Pancreas (tissue), 10 donors: ENCODE results near the gene SPTBN1. TPM values are rescaled to one million over a fixed set of nuclear protein-coding genes. Genes with fewer than 3 reads are reported as not detected.

Source experiments
- ATAC-seq, 4 donors: fragments of 200-7000 bp; cut with Tn5 transposase; one replicate each; pipeline versions ENCODE4 v1.8.0 to v1.9.1; 2020; ENCODE audit warnings: mild to moderate bottlenecking in 4 of 4, moderate library complexity in 4 of 4
- DNase-seq, 6 donors: peaks; one replicate each; pipeline ENCODE4 v3.0.0-alpha.2; 2020
- FAIRE-seq: peaks from 2 replicates; lab custom pipeline; 2012; peaks lifted over from hg19 to GRCh38; lab: Jason Lieb, UNC
- H3K27ac ChIP-seq, 4 donors: fragments of 200-600 bp; sonication (generic); 1 replicate in 3 of 4; 2 replicates in 1 of 4; pipeline versions ENCODE4 v1.5.0 to v1.8.0; 2020
- H3K27me3 ChIP-seq, 4 donors: fragments of 200-600 bp; one replicate each; pipeline ENCODE4 v1.8.0; 2021
- H3K36me3 ChIP-seq, 3 donors: fragments of 200-600 bp; sonication (generic) in 1 of 3; one replicate each; pipeline versions ENCODE4 v1.5.0 to v1.8.0; 2020 to 2021
- H3K4me1 ChIP-seq, 3 donors: fragments of 200-600 bp; one replicate each; pipeline ENCODE4 v1.8.0; 2021
- H3K4me3 ChIP-seq, 4 donors: fragments of 200-600 bp; sonication (generic) in 2 of 4; one replicate each; pipeline versions ENCODE4 v1.5.0 to v1.8.0; 2020 to 2021
- H3K9me3 ChIP-seq, 4 donors: fragments of 200-600 bp; one replicate each; pipeline ENCODE4 v1.8.0; 2021
- CTCF ChIP-seq, 4 donors: fragments of 200-600 bp; sonication (generic) in 3 of 4; IDR thresholded peaks; one replicate each; pipeline versions ENCODE4 v1.5.0 to v1.8.0; 2021; ENCODE audit warnings: antibody characterized with exemption in 4 of 4
- WGBS, 2 donors: extraction: QIAGEN DNeasy Blood & Tissue Kit; methylation state at CpG; one replicate each; pipeline ENCODE4 v1.1.7; 2013; 5-methylcytosine and 5-hydroxymethylcytosine counted together
- intact Hi-C, 3 donors: fragments of 100-400 bp; cut with DNase I; formaldehyde crosslinking; loops; one replicate each; pipeline versions ENCODE4 v1.11.1 to v1.14.2; 2022
- polyA plus RNA-seq, 2 donors: library from polyadenylated mRNA; stranded (reverse); fragments of 200-250 nt; gene quantifications; one replicate each; pipeline ENCODE4 v1.2.3, GENCODE V29; 2013
- total RNA-seq, 6 donors: library from RNA; stranded (reverse); fragmentation: NEBNext Ultra II Directional in 4 of 6; extraction: Animal tissue kit (Norgen Biotek cat#: 25700) in 4 of 6; gene quantifications; one replicate each; pipeline versions ENCODE4 v1.2.1 to v1.2.4, GENCODE V29; 2021 to 2023
- donor health status: healthy with polysubstance abuse.
- donor health status: DM: no; HTN: no; CAD: no; lungs with moderate emphysema.
- donor health status: DM: no; HTN: no; CAD: no.
- donor health status: control.
- donor health status: control.
- donor health status: Bipolar disorder and iron deficiency.
- donor health status: DM: yes; HTN: yes; CAD: no.
- donor health status: DM: no; HTN: no; CAD: no.
- donor health status: DM: no; HTN: no; CAD: no.
- donor health status: DM: yes; HTN: yes; CAD: no.

Gene SPTBN1
- total and polyA plus RNA-seq, 8 donors, result 43.8 to 192 (median 84.4) TPM

- Histone ChIP-seq H3K9me3 (no peaks in the 10 kb centered on the region), H3K27me3 (no peaks in the 10 kb centered on the region), H3K27ac (no peak overlapping the region), H3K36me3 (no peaks in the 10 kb centered on the region), H3K4me3 (no peak overlapping the region), H3K4me1 (no peaks in the 10 kb centered on the region)
- no peak for FAIRE-seq
- no peak for TF ChIP-seq CTCF (IDR thresholded peaks at IDR 0.05)
- no peak for ATAC-seq
- intact Hi-C loops, result no loop called here
- DNase-seq, result no peak
- WGBS, 2 donors, result 87 to 88% methylated on average over 2 of the region's 2 CpGs
Observed at GRCh38 chr2:54510916-54511315, 54.8 kb downstream of the SPTBN1 start.

- no peak for TF ChIP-seq CTCF (IDR thresholded peaks at IDR 0.05)
- H3K36me3 ChIP-seq, result no peaks in the 10 kb centered on the region
- no peaks in the 10 kb centered on the region for H3K4me1 ChIP-seq
- H3K27ac ChIP-seq, result no peak overlapping the region
- H3K4me3 ChIP-seq, result no peak overlapping the region
- DNase-seq (no peak), ATAC-seq (no peak), FAIRE-seq (no peak)
- intact Hi-C loops, result no loop called here
- no peaks in the 10 kb centered on the region for H3K27me3 ChIP-seq
- WGBS, 2 donors, result 77 to 78% methylated on average over 3 of the region's 3 CpGs
- no peaks in the 10 kb centered on the region for H3K9me3 ChIP-seq
Observed at GRCh38 chr2:54512183-54512582, 56.1 kb downstream of the SPTBN1 start.

- H3K4me3 ChIP-seq, result no peak overlapping the region
- no peaks in the 10 kb centered on the region for H3K36me3 ChIP-seq
- intact Hi-C loops, result no loop called here
- no peak for TF ChIP-seq CTCF (IDR thresholded peaks at IDR 0.05)
- FAIRE-seq (no peak), ATAC-seq (no peak), DNase-seq (no peak)
- no peaks in the 10 kb centered on the region for H3K9me3 ChIP-seq
- no peaks in the 10 kb centered on the region for H3K27me3 ChIP-seq
- H3K27ac ChIP-seq, result no peak overlapping the region
- WGBS, 2 donors, result 91 to 93% methylated on average over 4 of the region's 4 CpGs
- no peaks in the 10 kb centered on the region for H3K4me1 ChIP-seq
Observed at GRCh38 chr2:54512663-54513362, 56.7 kb downstream of the SPTBN1 start.

GRCh38 chr2:54513363-54513715 lies 57.2 kb downstream of the SPTBN1 start:
- H3K4me1 ChIP-seq, result no peaks in the 10 kb centered on the region
- FAIRE-seq (no peak), DNase-seq (no peak), ATAC-seq (no peak)
- H3K36me3 ChIP-seq, result no peaks in the 10 kb centered on the region
- H3K27ac ChIP-seq, result no peak overlapping the region
- no peak overlapping the region for H3K4me3 ChIP-seq
- no peak for TF ChIP-seq CTCF (IDR thresholded peaks at IDR 0.05)
- intact Hi-C loops, result no loop called here
- H3K9me3 ChIP-seq, result no peaks in the 10 kb centered on the region
- H3K27me3 ChIP-seq, result no peaks in the 10 kb centered on the region

GRCh38 chr2:54514822-54515569 lies 58.9 kb downstream of the SPTBN1 start:
- no peak for ATAC-seq
- WGBS, 2 donors, result 39 to 45% methylated on average over 1 of the region's 1 CpG
- intact Hi-C loops, result no loop called here

More at GRCh38 chr2:54514822-54515569, 58.9 kb downstream of the SPTBN1 start:
- H3K27ac ChIP-seq, result no peak overlapping the region
- no peaks in the 10 kb centered on the region for H3K36me3 ChIP-seq
- no peak overlapping the region for H3K4me3 ChIP-seq
- no peak for TF ChIP-seq CTCF (IDR thresholded peaks at IDR 0.05)
- H3K4me1 ChIP-seq, result no peaks in the 10 kb centered on the region
- H3K27me3 ChIP-seq, result no peaks in the 10 kb centered on the region
- DNase-seq (no peak), FAIRE-seq (no peak)
- no peaks in the 10 kb centered on the region for H3K9me3 ChIP-seq
